ENCODE results near the gene HRC. TPM values are rescaled to one million over a fixed set of nuclear protein-coding genes. Genes with fewer than 3 reads are reported as not detected.

HRC gene
- total RNA-seq (2021) (0.50 TPM in 1 of 2 replicates, not detected in the other), Bru-seq, nascent RNA (not detected), BruChase-seq, experiment 1, labeled RNA remaining after a 2-hour chase (not detected), BruChase-seq, experiment 2, labeled RNA remaining after a 6-hour chase (not detected)
- long read RNA-seq: 0 reads

DNA sequence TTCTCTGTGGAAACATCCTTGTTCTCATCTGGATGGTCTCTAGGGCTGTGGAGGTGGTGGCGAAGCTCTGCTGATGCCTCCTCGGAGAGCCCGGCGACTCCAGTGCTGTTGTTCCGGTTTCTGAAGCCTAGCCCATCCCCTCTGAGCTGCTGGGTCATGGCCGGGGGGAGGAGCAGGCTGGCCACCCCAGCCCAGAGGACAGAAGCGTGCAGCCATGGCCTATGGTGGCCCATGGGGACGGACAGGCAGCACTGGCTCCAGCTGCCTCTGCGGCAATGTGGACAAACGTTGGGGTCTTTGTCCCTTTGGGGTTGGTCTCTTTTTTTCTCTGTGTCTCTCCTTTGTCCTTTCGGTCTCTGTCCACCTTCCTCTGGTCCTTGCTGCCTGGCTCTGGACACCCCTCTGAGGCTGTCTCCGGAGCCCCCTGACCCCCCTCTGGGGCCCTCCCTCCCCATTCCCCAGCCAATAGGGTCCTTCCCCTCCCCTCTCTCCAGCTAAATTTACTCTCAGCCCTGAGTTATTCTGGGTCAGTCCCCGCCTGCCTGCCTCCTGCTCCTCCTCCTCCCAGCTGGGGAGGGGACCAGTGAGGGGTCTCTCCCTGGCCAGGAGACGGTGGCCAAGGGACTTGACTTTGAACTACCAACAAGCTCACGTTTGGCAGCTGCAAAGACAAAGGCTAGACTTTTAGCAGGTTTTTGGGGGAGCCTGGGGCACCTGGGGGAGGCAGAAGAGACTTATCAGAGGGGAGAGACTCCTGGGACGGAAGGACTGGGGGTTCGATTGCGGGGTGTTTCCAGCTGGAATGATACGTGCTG is at the start of gene HRC:
HRC (minus strand) TSS at position 392 of the 815 bp plus-strand sequence; CDS start at position 233, 159 bp downstream.
- peaks cover 18% of the 10 kb centered on the region; the same call in 1 of the 2 replicates for H3F3A ChIP-seq (ENCODE audit: insufficient read depth, low read depth)
- no peak for TF ChIP-seq EZH2 (IDR thresholded peaks at IDR 0.05; ENCODE audit: low read depth)
- TF ChIP-seq, protein P1, sequence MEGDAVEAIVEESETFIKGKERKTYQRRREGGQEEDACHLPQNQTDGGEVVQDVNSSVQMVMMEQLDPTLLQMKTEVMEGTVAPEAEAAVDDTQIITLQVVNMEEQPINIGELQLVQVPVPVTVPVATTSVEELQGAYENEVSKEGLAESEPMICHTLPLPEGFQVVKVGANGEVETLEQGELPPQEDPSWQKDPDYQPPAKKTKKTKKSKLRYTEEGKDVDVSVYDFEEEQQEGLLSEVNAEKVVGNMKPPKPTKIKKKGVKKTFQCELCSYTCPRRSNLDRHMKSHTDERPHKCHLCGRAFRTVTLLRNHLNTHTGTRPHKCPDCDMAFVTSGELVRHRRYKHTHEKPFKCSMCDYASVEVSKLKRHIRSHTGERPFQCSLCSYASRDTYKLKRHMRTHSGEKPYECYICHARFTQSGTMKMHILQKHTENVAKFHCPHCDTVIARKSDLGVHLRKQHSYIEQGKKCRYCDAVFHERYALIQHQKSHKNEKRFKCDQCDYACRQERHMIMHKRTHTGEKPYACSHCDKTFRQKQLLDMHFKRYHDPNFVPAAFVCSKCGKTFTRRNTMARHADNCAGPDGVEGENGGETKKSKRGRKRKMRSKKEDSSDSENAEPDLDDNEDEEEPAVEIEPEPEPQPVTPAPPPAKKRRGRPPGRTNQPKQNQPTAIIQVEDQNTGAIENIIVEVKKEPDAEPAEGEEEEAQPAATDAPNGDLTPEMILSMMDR (conservative IDR thresholded peaks at IDR 0.05): no peak
- H3K36me3 ChIP-seq (ENCODE audit: low read depth): no peaks in the 10 kb centered on the region
- CTCF ChIA-PET: no interaction called here
- no peak within 1 kb of the TSS for H3K4me2 ChIP-seq
- H3K27me3 ChIP-seq (ENCODE audit: insufficient read depth, low read depth): no peaks in the 10 kb centered on the region
- H3K27ac ChIP-seq: no peak within 1 kb of the TSS
- H3K4me3 ChIP-seq: no peak within 1 kb of the TSS
- no peaks in the 10 kb centered on the region for H3K9me2 ChIP-seq (ENCODE audit: insufficient read depth)
- H3K9me3 ChIP-seq (ENCODE audit: insufficient read depth, low read depth): no peaks in the 10 kb centered on the region
- peaks cover 14% of the 10 kb centered on the region for H3K4me1 ChIP-seq (replicated peaks; ENCODE audit: insufficient read depth)
- intact Hi-C loops (cut with micrococcal nuclease; ENCODE audit: unreplicated experiment): no loop called here
- no peaks in the 10 kb centered on the region for H3K79me2 ChIP-seq (ENCODE audit: low read depth)
- no peak within 1 kb of the TSS for H2AFZ ChIP-seq
- H4K20me1 ChIP-seq (ENCODE audit: insufficient read depth): no peaks in the 10 kb centered on the region; the same call in 1 of the 2 replicates
- BruUV-seq (replicated peaks): no TSS peak
- peak in 1 of 2 experiments; percentile 17 for DNase-seq
- POLR2A ChIA-PET (ENCODE audit: unreplicated experiment): no interaction called here

GRCh38 chr19:49201042-49201441 is 45.8 kb upstream of the HRC start:
- TF ChIP-seq, protein P1 (conservative IDR thresholded peaks at IDR 0.05): no peak
- TF ChIP-seq EZH2 (IDR thresholded peaks at IDR 0.05; ENCODE audit: low read depth): no peak
- ChIA-PET CTCF (no interaction called here), POLR2A (ENCODE audit: unreplicated experiment) (interaction anchor here (0.7 kb wide), 1 partner anchor 138 kb away, joined by 13 read pairs; no protein-coding TSS in a partner anchor)
- H3K27ac ChIP-seq: no peak overlapping the region
- H3K27me3 ChIP-seq (ENCODE audit: insufficient read depth, low read depth): no peaks in the 10 kb centered on the region
- no peak overlapping the region for H2AFZ ChIP-seq
- peaks cover 52% of the 10 kb centered on the region for H3F3A ChIP-seq (ENCODE audit: insufficient read depth, low read depth)
- peaks cover 38% of the 10 kb centered on the region for H3K4me1 ChIP-seq (replicated peaks; ENCODE audit: insufficient read depth)
- no peak overlapping the region for H3K4me3 ChIP-seq
- H3K79me2 ChIP-seq (ENCODE audit: low read depth): no peaks in the 10 kb centered on the region
- peaks cover 9% of the 10 kb centered on the region; the same call in 1 of the 2 replicates for H3K36me3 ChIP-seq (ENCODE audit: low read depth)
- no peaks in the 10 kb centered on the region for H3K9me3 ChIP-seq (ENCODE audit: insufficient read depth, low read depth)
- no peaks in the 10 kb centered on the region for H4K20me1 ChIP-seq (ENCODE audit: insufficient read depth)
- H3K4me2 ChIP-seq: no peak overlapping the region
- intact Hi-C loops (cut with micrococcal nuclease; ENCODE audit: unreplicated experiment): no loop called here
- H3K9me2 ChIP-seq (ENCODE audit: insufficient read depth): no peaks in the 10 kb centered on the region
- no peak for DNase-seq
- BruUV-seq (replicated peaks): no TSS peak

- no peaks in the 10 kb centered on the region for H4K20me1 ChIP-seq (ENCODE audit: insufficient read depth)
- DNase-seq: no peak
- ChIA-PET CTCF (no interaction called here), POLR2A (ENCODE audit: unreplicated experiment) (no interaction called here)
- no peaks in the 10 kb centered on the region for H3K9me2 ChIP-seq (ENCODE audit: insufficient read depth)
- no peaks in the 10 kb centered on the region for H3K27me3 ChIP-seq (ENCODE audit: insufficient read depth, low read depth)
- H3K4me2 ChIP-seq: no peak overlapping the region
- H3K4me1 ChIP-seq (replicated peaks; ENCODE audit: insufficient read depth): peaks cover 38% of the 10 kb centered on the region
- no peak overlapping the region for H2AFZ ChIP-seq
- TF ChIP-seq, protein P1 (conservative IDR thresholded peaks at IDR 0.05): no peak
- no peak for TF ChIP-seq EZH2 (IDR thresholded peaks at IDR 0.05; ENCODE audit: low read depth)
- H3F3A ChIP-seq (ENCODE audit: insufficient read depth, low read depth): peaks cover 50% of the 10 kb centered on the region
- H3K4me3 ChIP-seq: no peak overlapping the region
- intact Hi-C loops (cut with micrococcal nuclease; ENCODE audit: unreplicated experiment): no loop called here
- no peak overlapping the region for H3K27ac ChIP-seq
- no peaks in the 10 kb centered on the region for H3K79me2 ChIP-seq (ENCODE audit: low read depth)
- H3K36me3 ChIP-seq (ENCODE audit: low read depth): peaks cover 9% of the 10 kb centered on the region; the same call in 1 of the 2 replicates
- H3K9me3 ChIP-seq (ENCODE audit: insufficient read depth, low read depth): no peaks in the 10 kb centered on the region
- no TSS peak for BruUV-seq (replicated peaks)
Measured at GRCh38 chr19:49200238-49200862, 45.2 kb upstream of the HRC start.
